Duodenal mucosa (tissue), 2 donors: ENCODE results near the gene ZEB1.
"Not testable (repeated sequence)": the region's sequence is repeated elsewhere in the genome, so short reads cannot be mapped to it uniquely, and the experiment has no call there.

Experiments
- H3K27ac ChIP-seq: one replicate; pipeline ENCODE4 v1.7.0; 2013; ENCODE audit warnings: low read depth, low read length
- H3K27me3 ChIP-seq, 2 donors: one replicate each; pipeline ENCODE4 v1.7.0; 2013; ENCODE audit warnings: low read length in 2 of 2, control low read depth in 1 of 2; ENCODE audit not compliant: insufficient read depth in 2 of 2, control insufficient read depth in 1 of 2
- H3K36me3 ChIP-seq, 2 donors: one replicate each; pipeline ENCODE4 v1.7.0; 2013; ENCODE audit warnings: low read length in 2 of 2, control low read depth in 1 of 2; ENCODE audit not compliant: insufficient read depth in 2 of 2, control insufficient read depth in 1 of 2
- H3K4me1 ChIP-seq, 2 donors: one replicate each; pipeline ENCODE4 v1.7.0; 2013; ENCODE audit warnings: low read length in 2 of 2, control low read depth in 1 of 2; ENCODE audit not compliant: insufficient read depth in 2 of 2, control insufficient read depth in 1 of 2
- H3K4me3 ChIP-seq, 2 donors: one replicate each; pipeline ENCODE4 v1.7.0; 2013; ENCODE audit warnings: low read length in 2 of 2, low read depth in 1 of 2
- H3K9ac ChIP-seq, 2 donors: one replicate each; pipeline ENCODE4 v1.7.0; 2013; ENCODE audit warnings: low read length in 2 of 2, low read depth in 1 of 2
- H3K9me3 ChIP-seq, 2 donors: one replicate each; pipeline ENCODE4 v1.7.0; 2013; ENCODE audit warnings: low read length in 2 of 2, control low read depth in 1 of 2; ENCODE audit not compliant: control insufficient read depth in 1 of 2

Gene ZEB1

GRCh38 chr10:31343551-31343950 lies 24.5 kb downstream of the ZEB1 start:
- H3K36me3 ChIP-seq: no peaks in the 10 kb centered on the region
- H3K27ac ChIP-seq: no peak overlapping the region
- no peaks in the 10 kb centered on the region for H3K9me3 ChIP-seq
- H3K4me3 ChIP-seq: no peak overlapping the region
- no peak overlapping the region for H3K9ac ChIP-seq
- no peaks in the 10 kb centered on the region for H3K4me1 ChIP-seq
- no peaks in the 10 kb centered on the region for H3K27me3 ChIP-seq

- no peaks in the 10 kb centered on the region for H3K4me1 ChIP-seq
- no peaks in the 10 kb centered on the region for H3K27me3 ChIP-seq
- H3K4me3 ChIP-seq: no peak overlapping the region
- H3K9ac ChIP-seq: no peak overlapping the region
- H3K9me3 ChIP-seq: no peaks in the 10 kb centered on the region
- no peak overlapping the region for H3K27ac ChIP-seq
- no peaks in the 10 kb centered on the region for H3K36me3 ChIP-seq
These were observed 26.9 kb downstream of the ZEB1 start for GRCh38 chr10:31345886-31346285.

GRCh38 chr10:31346953-31347352 lies 27.9 kb downstream of the ZEB1 start:
- H3K9ac ChIP-seq: no peak overlapping the region
- no peaks in the 10 kb centered on the region for H3K9me3 ChIP-seq
- H3K4me1 ChIP-seq: no peaks in the 10 kb centered on the region
- H3K27ac ChIP-seq: no peak overlapping the region
- H3K36me3 ChIP-seq: no peaks in the 10 kb centered on the region
- H3K27me3 ChIP-seq: no peaks in the 10 kb centered on the region
- H3K4me3 ChIP-seq: no peak overlapping the region

GRCh38 chr10:31347705-31348104 lies 28.7 kb downstream of the ZEB1 start:
- no peak overlapping the region for H3K9ac ChIP-seq
- no peaks in the 10 kb centered on the region for H3K27me3 ChIP-seq
- H3K36me3 ChIP-seq: no peaks in the 10 kb centered on the region
- no peaks in the 10 kb centered on the region for H3K4me1 ChIP-seq
- no peaks in the 10 kb centered on the region for H3K9me3 ChIP-seq
- H3K27ac ChIP-seq: no peak overlapping the region
- no peak overlapping the region for H3K4me3 ChIP-seq

GRCh38 chr10:31350891-31351290 lies 31.9 kb downstream of the ZEB1 start:
- no peak overlapping the region for H3K27ac ChIP-seq
- H3K9ac ChIP-seq: no peak overlapping the region
- H3K36me3 ChIP-seq: no peaks in the 10 kb centered on the region
- no peaks in the 10 kb centered on the region for H3K27me3 ChIP-seq
- H3K9me3 ChIP-seq: no peaks in the 10 kb centered on the region
- no peaks in the 10 kb centered on the region for H3K4me1 ChIP-seq
- no peak overlapping the region for H3K4me3 ChIP-seq

GRCh38 chr10:31352436-31353226 lies 33.6 kb downstream of the ZEB1 start:
- Histone ChIP-seq H3K27ac (no peak overlapping the region), H3K9me3 (no peaks in the 10 kb centered on the region), H3K4me3 (no peak overlapping the region), H3K4me1 (no peaks in the 10 kb centered on the region), H3K9ac (no peak overlapping the region), H3K36me3 (no peaks in the 10 kb centered on the region), H3K27me3 (no peaks in the 10 kb centered on the region)

GRCh38 chr10:31353574-31353973 lies 34.6 kb downstream of the ZEB1 start:
- Histone ChIP-seq H3K27ac (no peak overlapping the region), H3K4me1 (peaks cover 0 to 4% of the 10 kb centered on the region in 2 donors), H3K9ac (no peak overlapping the region)

GRCh38 chr10:31358688-31359330 lies 39.8 kb downstream of the ZEB1 start:
- Histone ChIP-seq H3K4me1 (peaks cover 0 to 4% of the 10 kb centered on the region in 2 donors), H3K27me3 (no peaks in the 10 kb centered on the region), H3K27ac (no peak overlapping the region), H3K4me3 (no peak overlapping the region), H3K9me3 (no peaks in the 10 kb centered on the region), H3K9ac (no peak overlapping the region), H3K36me3 (no peaks in the 10 kb centered on the region)

More at GRCh38 chr10:31353574-31353973, 34.6 kb downstream of the ZEB1 start:
- no peak overlapping the region for H3K4me3 ChIP-seq
- H3K9me3 ChIP-seq: no peaks in the 10 kb centered on the region
- H3K27me3 ChIP-seq: no peaks in the 10 kb centered on the region
- H3K36me3 ChIP-seq: no peaks in the 10 kb centered on the region

- Histone ChIP-seq H3K36me3 (no peaks in the 10 kb centered on the region), H3K9me3 (no peaks in the 10 kb centered on the region), H3K27me3 (no peaks in the 10 kb centered on the region), H3K9ac (no peak overlapping the region), H3K4me1 (peaks cover 0 to 4% of the 10 kb centered on the region in 2 donors), H3K27ac (no peak overlapping the region), H3K4me3 (no peak overlapping the region)
These were observed 41.0 kb downstream of the ZEB1 start for GRCh38 chr10:31359979-31360378.

GRCh38 chr10:31361475-31361874 lies 42.5 kb downstream of the ZEB1 start:
- H3K27ac ChIP-seq, H3K36me3 ChIP-seq, H3K27me3 ChIP-seq, H3K9ac ChIP-seq, H3K9me3 ChIP-seq, H3K4me3 ChIP-seq, H3K4me1 ChIP-seq: not testable (repeated sequence)
